Mucosa of stomach (tissue), 1 donor: ENCODE data around the gene RNFT2.

ENCODE experiments used
- H3K27me3 ChIP-seq: one replicate; pipeline ENCODE4 v1.7.0; 2013; ENCODE audit warnings: mild to moderate bottlenecking, low read length; ENCODE audit not compliant: control insufficient read depth, insufficient read depth
- H3K36me3 ChIP-seq: one replicate; pipeline ENCODE4 v1.7.0; 2013; ENCODE audit warnings: low read length; ENCODE audit not compliant: control insufficient read depth, insufficient read depth
- H3K4me1 ChIP-seq: one replicate; pipeline ENCODE4 v1.7.0; 2013; ENCODE audit warnings: mild to moderate bottlenecking, low read length; ENCODE audit not compliant: control insufficient read depth, insufficient read depth
- H3K4me3 ChIP-seq: one replicate; pipeline ENCODE4 v1.7.0; 2013; ENCODE audit warnings: low read length
- H3K9ac ChIP-seq: one replicate; pipeline ENCODE4 v1.7.0; 2013; ENCODE audit warnings: mild to moderate bottlenecking, low read length, moderate library complexity
- H3K9me3 ChIP-seq: one replicate; pipeline ENCODE4 v1.7.0; 2013; ENCODE audit warnings: mild to moderate bottlenecking, low read length, moderate library complexity; ENCODE audit not compliant: control insufficient read depth
- donor health status: Pancreatic carcinoma.

Gene RNFT2

DNA sequence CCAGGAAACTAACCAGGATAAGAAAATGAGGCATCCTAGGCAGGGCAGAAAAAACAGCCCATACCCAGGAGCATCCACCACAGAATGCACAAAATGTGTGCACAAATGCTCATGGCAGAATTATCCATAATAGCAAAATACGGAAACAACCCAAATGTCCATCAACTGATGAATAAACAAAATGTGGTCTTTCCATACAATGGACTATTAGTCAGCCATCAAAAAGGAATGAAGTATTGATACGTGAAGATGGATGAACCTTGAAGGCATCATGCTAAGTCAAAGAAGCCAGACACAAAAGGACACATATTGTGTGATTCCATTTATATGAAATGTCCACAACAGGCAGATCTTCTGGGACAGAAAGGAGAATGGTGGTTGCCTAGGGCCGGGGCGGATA is 124.1 kb downstream of the RNFT2 start:
- Histone ChIP-seq H3K4me1 (peaks cover 4% of the 10 kb centered on the region), H3K27me3 (peaks cover 17% of the 10 kb centered on the region), H3K36me3 (no peaks in the 10 kb centered on the region), H3K9ac (no peak overlapping the region), H3K4me3 (no peak overlapping the region), H3K9me3 (no peaks in the 10 kb centered on the region)

DNA sequence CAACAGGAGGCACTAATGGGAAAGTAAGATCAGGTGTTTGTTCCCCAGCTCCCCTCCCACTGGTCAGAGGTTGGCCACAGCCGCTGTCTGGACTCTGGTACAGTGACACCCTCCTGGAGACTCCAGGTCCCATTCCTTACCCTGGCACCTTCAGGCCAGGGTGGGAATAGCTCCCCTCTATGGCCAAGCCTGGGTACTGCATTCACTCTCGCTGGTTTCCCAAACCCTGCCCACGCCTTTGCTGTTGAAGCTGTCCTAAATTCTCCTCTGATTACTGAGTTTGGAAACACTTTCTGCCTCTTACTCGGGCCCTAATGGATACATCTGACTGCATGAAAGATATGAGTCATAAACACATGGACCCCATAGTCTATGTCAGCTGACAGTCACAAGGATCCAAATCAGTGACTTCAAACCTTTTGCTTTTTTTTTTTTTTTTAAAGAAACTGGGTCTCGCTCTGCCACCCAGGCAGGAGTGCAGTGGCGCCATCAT is 125.2 kb downstream of the RNFT2 start:
- Histone ChIP-seq H3K27me3 (peaks cover 12% of the 10 kb centered on the region), H3K36me3 (no peaks in the 10 kb centered on the region), H3K4me3 (no peak overlapping the region), H3K9ac (no peak overlapping the region), H3K9me3 (no peaks in the 10 kb centered on the region), H3K4me1 (peaks cover 4% of the 10 kb centered on the region)

DNA sequence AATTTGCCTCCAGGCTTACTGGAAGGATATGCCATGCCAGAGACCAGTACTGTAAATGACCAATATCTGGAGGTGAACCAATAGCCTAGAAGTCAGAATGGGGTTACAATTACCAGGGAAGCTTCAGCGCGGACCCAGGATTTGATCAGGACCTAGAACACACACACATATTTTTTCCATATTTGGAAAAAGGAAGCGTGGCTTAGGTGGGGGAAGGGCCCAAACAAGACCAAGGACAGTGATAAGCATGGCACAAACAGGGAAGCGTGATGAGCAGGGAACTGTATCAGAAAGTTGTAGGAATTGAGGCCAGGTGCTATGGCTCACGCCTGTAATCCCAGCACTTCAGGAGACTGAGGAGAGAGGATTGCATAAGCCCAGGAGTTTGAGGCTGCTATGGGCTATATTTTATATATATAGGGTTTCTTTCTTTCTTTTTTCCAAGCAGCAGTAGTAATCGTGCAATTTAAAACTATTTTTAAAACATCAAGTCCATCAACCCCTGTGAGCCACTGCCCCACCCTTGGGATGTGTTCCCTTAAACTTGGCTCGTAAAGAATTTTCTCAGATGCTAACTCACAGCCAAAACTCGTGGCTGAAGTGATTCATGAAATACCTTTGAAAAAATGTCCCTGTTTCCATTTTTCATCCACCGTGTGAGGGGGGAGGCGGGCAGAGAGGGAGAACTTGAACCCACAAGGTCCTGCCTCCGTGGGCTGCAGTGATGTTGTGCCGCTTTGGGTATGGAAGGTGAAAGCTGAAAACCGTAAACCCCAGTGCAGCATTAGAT is 126.5 kb downstream of the RNFT2 start:
- no peaks in the 10 kb centered on the region for H3K9me3 ChIP-seq
- no peak overlapping the region for H3K9ac ChIP-seq
- H3K27me3 ChIP-seq: peaks cover 11% of the 10 kb centered on the region
- no peak overlapping the region for H3K4me3 ChIP-seq
- peaks cover 4% of the 10 kb centered on the region for H3K4me1 ChIP-seq
- H3K36me3 ChIP-seq: no peaks in the 10 kb centered on the region

DNA sequence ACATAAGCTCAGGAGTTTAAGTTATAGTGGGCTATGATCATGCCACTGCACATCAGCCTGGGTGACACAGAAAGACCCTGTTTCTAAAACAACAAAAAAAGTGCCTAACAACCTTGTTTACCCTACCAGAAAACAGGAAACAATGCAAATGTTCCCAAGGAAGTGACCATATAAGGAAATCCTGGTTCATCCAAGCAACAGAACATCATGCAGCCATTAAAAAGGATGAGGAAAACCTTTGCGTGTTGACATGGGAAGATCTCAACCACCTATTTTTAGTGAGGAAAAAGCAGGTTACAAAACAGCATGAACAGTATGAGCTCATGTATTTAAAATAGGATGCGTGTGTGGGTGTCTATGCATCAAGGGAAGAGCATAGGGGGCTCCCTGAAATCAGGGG is 129.4 kb downstream of the RNFT2 start:
- no peak overlapping the region for H3K9ac ChIP-seq
- peaks cover 4% of the 10 kb centered on the region for H3K27me3 ChIP-seq

DNA sequence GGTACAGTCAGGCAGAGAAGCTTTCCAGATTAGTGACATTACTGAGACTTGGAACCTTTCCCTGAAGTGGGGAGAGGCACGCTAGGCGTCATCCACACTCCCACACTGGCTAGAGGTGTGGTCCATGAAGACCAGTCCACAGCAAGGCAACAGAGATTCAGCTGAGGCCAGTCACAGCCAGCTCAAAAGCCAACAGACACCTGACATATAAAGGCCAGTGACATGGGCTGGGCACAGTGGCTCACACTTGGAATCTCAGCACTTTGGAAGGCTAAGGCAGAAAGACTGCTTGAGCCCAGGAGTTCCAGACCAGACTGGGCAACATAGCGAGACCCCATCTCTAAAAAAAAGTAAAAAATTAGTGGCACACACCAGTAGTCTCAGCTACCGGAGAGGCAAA is 132.2 kb downstream of the RNFT2 start:
- Histone ChIP-seq H3K9me3 (no peaks in the 10 kb centered on the region), H3K9ac (no peak overlapping the region), H3K27me3 (no peaks in the 10 kb centered on the region), H3K4me3 (no peak overlapping the region), H3K36me3 (no peaks in the 10 kb centered on the region), H3K4me1 (no peaks in the 10 kb centered on the region)

More for the DNA sequence above, 129.4 kb downstream of the RNFT2 start:
- no peaks in the 10 kb centered on the region for H3K9me3 ChIP-seq
- no peaks in the 10 kb centered on the region for H3K4me1 ChIP-seq
- H3K36me3 ChIP-seq: no peaks in the 10 kb centered on the region
- no peak overlapping the region for H3K4me3 ChIP-seq

DNA sequence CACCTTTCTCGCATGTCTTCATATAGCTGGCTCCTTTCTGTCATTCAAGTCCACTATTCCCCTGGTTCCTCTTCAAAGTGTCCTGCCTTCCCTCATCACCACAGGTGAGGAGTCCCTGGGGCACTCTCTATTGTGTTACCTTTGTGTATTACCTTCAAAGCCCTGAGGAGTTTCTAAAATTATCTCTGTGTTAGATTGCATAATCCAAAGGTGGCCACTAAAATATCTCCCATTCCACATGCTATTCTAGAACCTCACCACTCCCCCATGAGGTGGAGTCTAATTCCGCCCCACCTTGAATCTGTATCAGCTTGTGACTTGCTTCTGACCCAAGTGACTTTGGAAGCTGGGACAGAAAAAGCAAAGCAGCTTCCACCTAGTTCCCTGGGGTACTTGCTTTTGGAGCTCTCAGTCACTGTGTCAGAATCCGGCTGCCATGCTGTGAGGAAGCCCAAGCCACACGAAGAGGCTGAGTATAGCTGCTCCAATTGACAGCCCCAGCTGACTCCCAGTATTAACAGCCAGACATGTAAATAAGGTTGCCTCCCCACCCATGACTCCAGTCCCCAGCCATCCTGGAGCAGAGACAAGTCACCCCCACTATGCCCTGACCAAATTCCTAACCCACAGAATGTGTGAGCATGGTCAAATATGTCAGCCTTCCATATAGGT is 136.3 kb downstream of the RNFT2 start:
- Histone ChIP-seq H3K27me3 (peaks cover 32% of the 10 kb centered on the region), H3K4me1 (peaks cover 11% of the 10 kb centered on the region), H3K9me3 (no peaks in the 10 kb centered on the region), H3K9ac (no peak overlapping the region), H3K36me3 (no peaks in the 10 kb centered on the region), H3K4me3 (no peak overlapping the region)

DNA sequence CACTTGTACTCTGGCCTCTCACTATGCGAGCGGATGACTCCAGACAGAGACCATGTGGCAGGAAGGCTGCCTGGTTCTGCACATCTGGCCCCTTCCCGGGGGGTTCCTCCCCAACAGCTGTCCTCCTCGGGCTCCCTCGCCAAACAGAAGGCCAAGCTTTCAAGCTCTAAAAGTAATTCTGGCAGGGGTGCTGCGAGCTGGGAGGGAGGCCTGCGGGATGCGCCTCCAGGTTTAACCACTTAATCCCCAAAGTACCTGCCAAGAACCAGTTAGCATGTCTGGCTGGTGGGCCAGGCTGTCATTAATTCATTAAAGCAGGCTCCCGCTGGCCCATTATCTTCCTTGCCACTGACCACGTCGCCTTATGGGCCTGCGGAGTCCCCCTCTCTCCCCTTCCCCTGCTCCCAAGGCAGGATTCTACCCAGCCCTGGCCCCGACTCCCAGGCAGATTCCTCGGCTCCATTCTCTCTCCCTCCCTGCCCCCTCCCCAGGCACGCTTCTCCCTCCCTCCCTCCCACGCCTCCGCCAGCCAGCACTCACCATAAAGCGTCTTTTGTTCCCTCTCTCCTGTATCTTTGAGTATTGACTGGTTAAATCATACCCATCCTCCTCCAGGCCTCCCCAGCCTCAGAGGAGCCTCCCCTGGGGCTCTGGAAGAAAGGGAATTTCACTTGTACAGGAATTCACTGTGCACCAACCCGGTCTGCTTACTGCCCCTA is 138.2 kb downstream of the RNFT2 start:
- Histone ChIP-seq H3K36me3 (no peaks in the 10 kb centered on the region), H3K27me3 (peaks cover 46% of the 10 kb centered on the region), H3K9ac (no peak overlapping the region), H3K4me3 (no peak overlapping the region), H3K4me1 (peaks cover 20% of the 10 kb centered on the region), H3K9me3 (no peaks in the 10 kb centered on the region)

DNA sequence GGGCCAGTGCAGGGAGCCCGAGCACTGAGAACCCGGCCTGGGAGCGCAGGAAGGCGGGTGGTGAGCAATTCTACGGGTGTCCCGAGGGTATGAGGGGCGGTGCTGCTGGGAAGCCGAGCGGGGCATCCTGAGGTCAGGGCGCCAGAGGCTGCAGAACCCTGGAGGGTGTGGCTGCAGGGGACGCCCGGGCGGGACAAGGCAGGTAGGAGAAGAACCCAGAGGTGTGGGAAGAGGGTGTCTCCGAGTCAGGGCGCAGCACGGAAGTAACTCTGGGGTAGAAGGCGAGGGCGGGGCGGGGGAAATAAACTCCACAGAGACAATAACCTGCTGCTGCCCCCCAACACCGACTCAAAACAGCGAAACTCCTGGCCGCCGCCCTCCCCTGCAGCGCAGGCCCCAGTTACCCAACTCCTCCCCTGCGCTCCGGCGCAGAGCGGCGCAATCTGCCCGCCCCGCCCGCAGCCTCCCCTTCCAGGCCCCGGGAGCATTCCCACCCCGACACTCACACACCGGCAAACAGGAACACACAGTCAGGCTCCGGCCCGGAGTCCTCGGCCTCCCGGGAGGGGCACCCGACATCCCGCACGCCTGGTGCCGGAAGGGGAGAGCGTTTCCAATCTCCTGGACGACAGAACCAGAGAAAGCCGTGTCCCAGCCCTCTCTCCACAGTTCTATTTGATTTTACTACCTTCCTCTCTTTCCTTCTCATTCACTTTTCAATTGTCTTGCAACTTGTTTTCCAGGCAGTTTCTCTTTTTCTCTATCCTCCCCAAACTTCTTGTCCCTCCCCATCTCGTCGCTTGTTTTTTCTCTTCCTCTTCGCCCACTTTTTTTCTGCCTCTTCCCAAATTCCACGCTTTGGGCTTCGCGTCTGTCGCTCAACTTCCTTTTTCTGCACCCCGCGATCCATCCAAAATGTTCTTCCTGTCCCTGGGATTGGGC is 140.7 kb downstream of the RNFT2 start:
- Histone ChIP-seq H3K4me3 (no peak overlapping the region), H3K36me3 (no peaks in the 10 kb centered on the region), H3K9me3 (no peaks in the 10 kb centered on the region), H3K27me3 (peaks cover 69% of the 10 kb centered on the region), H3K9ac (no peak overlapping the region), H3K4me1 (peaks cover 29% of the 10 kb centered on the region)

DNA sequence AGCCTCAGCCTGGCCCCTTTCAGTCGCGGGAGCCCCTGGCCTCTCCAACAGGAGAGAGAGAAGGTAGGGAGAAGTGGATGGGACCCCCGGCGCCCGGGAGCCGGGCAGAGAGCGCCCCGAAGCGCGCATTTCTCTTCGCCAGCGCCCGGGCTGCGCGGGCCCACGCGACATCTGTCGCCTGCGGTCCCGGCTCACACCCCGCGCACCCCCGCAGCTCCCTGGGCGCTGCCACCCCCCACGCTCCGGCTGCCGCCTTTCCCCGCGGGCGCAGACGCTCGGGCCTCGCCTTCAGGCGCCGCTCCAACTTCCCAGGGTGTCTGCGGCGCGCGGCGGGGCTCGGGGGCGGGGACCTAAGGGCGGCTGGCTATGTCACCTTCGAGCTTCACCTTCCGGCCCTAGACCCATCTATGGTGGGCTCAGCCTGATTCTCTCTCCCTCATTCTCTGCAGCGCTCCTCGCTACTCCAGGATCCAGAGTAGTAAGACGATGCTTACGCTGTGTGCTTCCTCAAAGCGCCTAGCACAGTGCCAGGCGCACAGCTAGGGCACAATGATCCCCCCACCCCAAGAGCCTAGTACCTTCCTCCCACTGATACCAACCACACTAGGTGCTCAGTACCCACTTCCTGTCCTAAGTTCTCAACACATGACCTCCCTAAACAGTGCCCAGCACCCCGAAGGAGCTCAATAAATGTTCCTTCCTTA is 141.5 kb downstream of the RNFT2 start:
- H3K9me3 ChIP-seq: no peaks in the 10 kb centered on the region
- H3K9ac ChIP-seq: no peak overlapping the region
- H3K27me3 ChIP-seq: peaks cover 69% of the 10 kb centered on the region
- peaks cover 29% of the 10 kb centered on the region for H3K4me1 ChIP-seq
- no peaks in the 10 kb centered on the region for H3K36me3 ChIP-seq
- no peak overlapping the region for H3K4me3 ChIP-seq

DNA sequence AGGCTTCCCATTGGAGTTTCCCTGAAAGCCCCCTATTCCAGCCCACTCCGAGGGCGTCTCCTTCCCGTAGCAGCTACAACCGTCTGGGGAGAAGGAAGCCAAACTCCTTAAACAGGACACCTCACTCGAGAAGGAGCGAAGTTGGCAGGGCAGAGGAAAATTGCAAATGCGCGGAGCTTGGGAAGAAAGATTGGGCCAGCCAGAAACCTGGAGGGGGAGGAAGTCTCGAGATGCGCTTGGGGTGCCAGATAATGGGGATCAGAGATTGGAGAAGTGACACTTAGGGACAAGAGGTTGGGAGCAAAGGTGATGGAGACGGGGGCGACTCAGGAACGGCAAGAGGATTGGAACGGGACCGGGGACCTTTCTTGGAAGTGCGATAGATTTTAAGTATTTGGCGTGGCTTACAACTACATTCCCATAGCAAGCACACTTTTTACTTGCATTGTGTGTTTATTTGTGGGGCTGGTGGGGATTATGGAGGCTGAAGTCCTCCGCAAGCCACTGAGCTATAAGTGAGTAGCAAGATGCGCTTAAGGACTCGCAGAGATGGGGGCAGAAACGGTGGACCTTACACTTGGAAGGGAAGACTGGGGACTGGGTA is 142.2 kb downstream of the RNFT2 start:
- Histone ChIP-seq H3K36me3 (no peaks in the 10 kb centered on the region), H3K27me3 (peaks cover 69% of the 10 kb centered on the region), H3K9ac (no peak overlapping the region), H3K9me3 (no peaks in the 10 kb centered on the region), H3K4me1 (peaks cover 29% of the 10 kb centered on the region), H3K4me3 (no peak overlapping the region)
